B cell (primary cell): ENCODE results near the gene ACTMAP. TPM values are rescaled to one million over a fixed set of nuclear protein-coding genes. Genes with fewer than 3 reads are reported as not detected.

Experiments
- ATAC-seq: fragments of 200-7000 bp; cut with Tn5 transposase; one replicate; pipeline ENCODE4 v1.10.0; 2021; ENCODE audit warnings: low read depth, mild to moderate bottlenecking, moderate number of reproducible peaks, moderate library complexity
- CTCF ChIA-PET: fragments of 350-600 bp; sonication (Branson Sonifier 250); formaldehyde crosslinking; loops from one replicate; lab custom pipeline; 2021; ENCODE audit warnings: antibody characterized with exemption, inconsistent platforms; lab: Charles Lee
- POLR2A ChIA-PET: fragments of 350-600 bp; sonication (Branson Sonifier 250); formaldehyde crosslinking; loops from one replicate; lab custom pipeline; 2021; ENCODE audit warnings: antibody characterized with exemption; lab: Charles Lee
- DNase-seq: peaks from one replicate; pipeline ENCODE4 v3.0.0; 2013
- H2AFZ ChIP-seq: 2 replicates; pipeline ENCODE4 v1.6.1; 2012; ENCODE audit warnings: mild to moderate bottlenecking, low read depth, low read length; ENCODE audit not compliant: insufficient read depth, poor library complexity, severe bottlenecking
- H3K27ac ChIP-seq, 2 donors: 1 replicate in 1 of 2; 2 replicates in 1 of 2; pipeline ENCODE4 v1.5.1; 2012 to 2013; ENCODE audit warnings: low read length in 2 of 2, mild to moderate bottlenecking in 2 of 2, moderate library complexity in 1 of 2
- H3K27me3 ChIP-seq, 4 experiments: fragments of 200-600 bp in 1 of 4; sonication (generic) in 1 of 4; replicated peaks in 1 of 4; 1 replicate in 2 of 4; 2 replicates in 2 of 4; pipeline versions ENCODE4 v1.6.1 to v1.7.0; 2013 to 2016; ENCODE audit warnings: low read length in 3 of 4, mild to moderate bottlenecking in 2 of 4, mixed read lengths in 1 of 4, moderate library complexity in 1 of 4; ENCODE audit not compliant: insufficient read depth in 4 of 4, control insufficient read depth in 3 of 4; ENCODE audit errors: control extremely low read depth in 1 of 4
- H3K36me3 ChIP-seq, 2 experiments: replicated peaks in 1 of 2; 1 replicate in 1 of 2; 2 replicates in 1 of 2; pipeline versions ENCODE4 v1.6.1 to v1.7.1; 2013; ENCODE audit warnings: low read length in 1 of 2; ENCODE audit not compliant: insufficient read depth in 2 of 2, control insufficient read depth in 1 of 2; ENCODE audit errors: control extremely low read depth in 1 of 2, extremely low read depth in 1 of 2
- H3K4me1 ChIP-seq, 2 donors: fragments of 200-600 bp in 1 of 2; sonication (generic) in 1 of 2; 1 replicate in 1 of 2; 2 replicates in 1 of 2; pipeline versions ENCODE4 v1.5.1 to v1.6.1; 2013 to 2017; ENCODE audit warnings: low read length in 2 of 2; ENCODE audit not compliant: control insufficient read depth in 2 of 2, insufficient read depth in 2 of 2
- H3K4me2 ChIP-seq: replicated peaks from 2 replicates; pipeline ENCODE3; 2012; ENCODE audit warnings: mild to moderate bottlenecking, low read depth, low read length; ENCODE audit not compliant: poor library complexity, severe bottlenecking
- H3K4me3 ChIP-seq, 5 experiments: fragments of 200-600 bp in 1 of 5; sonication (generic) in 1 of 5; 1 replicate in 3 of 5; 2 replicates in 2 of 5; pipeline versions ENCODE4 v1.5.1 to v1.7.0; 2011 to 2016; ENCODE audit warnings: low read length in 4 of 5, mild to moderate bottlenecking in 4 of 5, low read depth in 2 of 5, control low read depth in 1 of 5, moderate library complexity in 1 of 5; ENCODE audit not compliant: insufficient read depth in 1 of 5; ENCODE audit errors: control extremely low read depth in 1 of 5, extremely low read depth in 1 of 5
- H3K79me2 ChIP-seq: fragments of 200-600 bp; sonication (generic); one replicate; pipeline ENCODE4 v1.6.0; 2016; ENCODE audit warnings: low read length; ENCODE audit not compliant: control insufficient read depth, insufficient read depth
- H3K9ac ChIP-seq: fragments of 200-600 bp; sonication (generic); 2 replicates; pipeline ENCODE4 v1.6.1; 2017; ENCODE audit warnings: mild to moderate bottlenecking, low read length, moderate library complexity
- H3K9me3 ChIP-seq, 3 donors: one replicate each; pipeline versions ENCODE4 v1.6.1 to v1.7.1; 2013; ENCODE audit warnings: low read length in 2 of 3; ENCODE audit not compliant: control insufficient read depth in 2 of 3, insufficient read depth in 1 of 3; ENCODE audit errors: control extremely low read depth in 1 of 3
- H4K20me1 ChIP-seq: 2 replicates; pipeline ENCODE4 v1.6.0; 2012; ENCODE audit warnings: mild to moderate bottlenecking, low read length; ENCODE audit not compliant: insufficient read depth, control insufficient read depth, poor library complexity, severe bottlenecking
- H3K27ac Mint-ChIP-seq: one replicate; pipeline ENCODE4 v1.8.0; 2021; ENCODE audit warnings: mixed read lengths
- H3K27me3 Mint-ChIP-seq: one replicate; pipeline ENCODE4 v1.8.0; 2021; ENCODE audit warnings: mixed read lengths
- H3K4me1 Mint-ChIP-seq: one replicate; pipeline ENCODE4 v1.8.0; 2021; ENCODE audit warnings: mixed read lengths
- H3K4me3 Mint-ChIP-seq: one replicate; pipeline ENCODE4 v1.8.0; 2021; ENCODE audit warnings: mixed read lengths
- H3K9me3 Mint-ChIP-seq: one replicate; pipeline ENCODE4 v1.8.0; 2022; ENCODE audit warnings: mixed read lengths; ENCODE audit not compliant: insufficient read depth
- CTCF ChIP-seq: fragments of 200-600 bp; IDR thresholded peaks from one replicate; pipeline ENCODE4 v1.8.0; 2022; ENCODE audit warnings: antibody characterized with exemption, mild to moderate bottlenecking
- EZH2 ChIP-seq: IDR thresholded peaks from 2 replicates; pipeline ENCODE4 v1.6.1; 2012; ENCODE audit warnings: borderline replicate concordance, low read depth, mild to moderate bottlenecking, moderate library complexity, low read length; ENCODE audit not compliant: insufficient read depth, poor library complexity, severe bottlenecking
- WGBS: methylation state at CpG from one replicate; pipeline ENCODE4 v1.1.5; 2013; ENCODE audit warnings: missing lambda C conversion rate; ENCODE audit not compliant: insufficient coverage; 5-methylcytosine and 5-hydroxymethylcytosine counted together
- intact Hi-C: fragments of 100-400 bp; cut with micrococcal nuclease; formaldehyde crosslinking; loops from one replicate; pipeline ENCODE4 v1.10.0; 2022
- polyA plus RNA-seq: library from polyadenylated mRNA; depleted of rRNA; stranded (reverse); fragments of >200 nt; gene quantifications from 2 replicates; pipeline ENCODE4 v1.2.3, GENCODE V29; 2012
- total RNA-seq, 2 donors: library from RNA; stranded (reverse); fragments of 120-200 nt in 1 of 2; gene quantifications; 1 replicate in 1 of 2; 2 replicates in 1 of 2; pipeline versions ENCODE4 v1.2.3 to v1.2.4, GENCODE V29; 2013 to 2022

ACTMAP gene
- total and polyA plus RNA-seq, 2 donors (not counting 1 experiment from before 2014, with no cell fraction given): 7.7 to 10.2 TPM

DNA sequence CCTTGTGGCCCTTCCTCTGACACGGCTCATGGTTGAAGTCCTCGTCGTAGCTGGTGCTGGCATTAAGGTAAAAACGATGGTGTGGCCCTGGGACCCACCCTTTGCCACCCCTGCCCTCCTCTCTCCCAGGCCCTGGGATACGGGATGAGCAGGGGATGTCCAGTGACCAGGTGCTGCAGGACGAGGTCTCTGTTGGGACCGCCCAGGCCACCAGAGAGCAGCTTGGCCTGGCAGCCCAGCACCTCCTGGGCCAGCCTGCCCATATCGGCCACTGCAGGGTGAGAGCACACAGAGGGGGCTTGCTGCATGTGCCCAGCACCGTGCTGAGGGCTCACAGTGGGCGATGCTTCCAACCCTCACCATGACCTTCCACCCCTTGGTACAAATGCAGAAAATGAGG lies 6.4 kb downstream of the ACTMAP start:
- Mint-ChIP-seq H3K4me3 (no peak overlapping the region), H3K27ac (no peak overlapping the region), H3K4me1 (peaks cover 4% of the 10 kb centered on the region), H3K9me3 (no peaks in the 10 kb centered on the region), H3K27me3 (no peaks in the 10 kb centered on the region)
- 94% methylated on average over 10 of the region's 10 CpGs for WGBS
- ChIA-PET POLR2A (interaction anchor here (0.5 kb wide), 1 partner anchor 322 kb away, joined by 3 read pairs; no protein-coding TSS in a partner anchor), CTCF (interaction anchor here (0.9 to 2.9 kb wide), 3 partner anchors 11 to 33 kb away, joined by 4 to 14 read pairs (median 4); no protein-coding TSS in a partner anchor)
- Histone ChIP-seq H3K79me2 (no peaks in the 10 kb centered on the region), H3K4me2 (no peak overlapping the region), H3K27me3 (no peaks in the 10 kb centered on the region), H4K20me1 (no peaks in the 10 kb centered on the region), H3K4me3 (no peak overlapping the region), H3K9me3 (no peaks in the 10 kb centered on the region), H3K36me3 (peaks cover 0 to 10% of the 10 kb centered on the region in 2 experiments), H3K27ac (no peak overlapping the region), H2AFZ (no peak overlapping the region), H3K9ac (no peak overlapping the region), H3K4me1 (peaks cover 0 to 6% of the 10 kb centered on the region in 2 donors)
- DNase-seq (no peak), ATAC-seq (no peak)
- intact Hi-C loops: no loop called here
- TF ChIP-seq EZH2: no peak
- no peak for TF ChIP-seq CTCF

DNA sequence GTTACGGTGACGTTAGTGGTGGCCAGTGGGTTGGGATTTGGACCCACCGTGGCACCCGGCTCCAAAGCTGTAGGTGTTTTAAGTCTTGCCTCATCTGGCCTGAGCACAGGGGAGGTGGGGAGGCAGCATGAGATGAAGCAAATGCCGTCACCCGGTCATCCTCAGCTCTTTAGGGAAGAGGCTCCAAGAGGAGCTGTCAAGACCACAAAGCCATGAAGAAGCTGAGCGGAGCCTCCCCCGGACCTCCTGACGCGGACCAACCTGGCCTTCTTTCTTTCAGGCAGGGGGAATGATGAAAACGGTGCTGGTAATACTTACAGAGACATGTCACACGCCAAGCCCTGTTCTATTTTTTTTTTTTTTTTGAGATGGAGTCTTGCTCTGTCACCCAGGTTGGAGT lies 7.4 kb downstream of the ACTMAP start:
- POLR2A ChIA-PET: no interaction called here
- no peak overlapping the region for H3K27ac Mint-ChIP-seq

More for the DNA sequence above, 7.4 kb downstream of the ACTMAP start:
- intact Hi-C loops: no loop called here
- no peak overlapping the region for H3K4me2 ChIP-seq
- no peak overlapping the region for H3K9ac ChIP-seq
- no peaks in the 10 kb centered on the region for H4K20me1 ChIP-seq
- H3K79me2 ChIP-seq: no peaks in the 10 kb centered on the region
- H3K4me3 ChIP-seq: no peak overlapping the region
- no peaks in the 10 kb centered on the region for H3K27me3 Mint-ChIP-seq
- no peaks in the 10 kb centered on the region for H3K9me3 ChIP-seq
- ATAC-seq (no peak), DNase-seq (no peak)
- H3K4me3 Mint-ChIP-seq: no peak overlapping the region
- H3K27ac ChIP-seq: no peak overlapping the region
- no peaks in the 10 kb centered on the region for H3K4me1 ChIP-seq
- WGBS: 100% methylated on average over 8 of the region's 12 CpGs
- no peaks in the 10 kb centered on the region for H3K9me3 Mint-ChIP-seq
- TF ChIP-seq CTCF (no peak), EZH2 (no peak)
- no peaks in the 10 kb centered on the region for H3K4me1 Mint-ChIP-seq
- CTCF ChIA-PET: interaction anchor here (1.2 to 2.9 kb wide), 4 partner anchors 12 to 80 kb away, joined by 4 to 14 read pairs (median 4); no protein-coding TSS in a partner anchor
- H3K36me3 ChIP-seq: peaks cover 0 to 14% of the 10 kb centered on the region in 2 experiments
- H3K27me3 ChIP-seq: no peaks in the 10 kb centered on the region
- H2AFZ ChIP-seq: no peak overlapping the region
